ENCODE results near the gene SETX. TPM values are rescaled to one million over a fixed set of nuclear protein-coding genes. Genes with fewer than 3 reads are reported as not detected.

Gene SETX
- total and polyA plus RNA-seq, 2 of the 13 experiments (the other 11 are each of a cell fraction or from before 2014, with no cell fraction given), result 13.2 to 39.0 TPM

DNA sequence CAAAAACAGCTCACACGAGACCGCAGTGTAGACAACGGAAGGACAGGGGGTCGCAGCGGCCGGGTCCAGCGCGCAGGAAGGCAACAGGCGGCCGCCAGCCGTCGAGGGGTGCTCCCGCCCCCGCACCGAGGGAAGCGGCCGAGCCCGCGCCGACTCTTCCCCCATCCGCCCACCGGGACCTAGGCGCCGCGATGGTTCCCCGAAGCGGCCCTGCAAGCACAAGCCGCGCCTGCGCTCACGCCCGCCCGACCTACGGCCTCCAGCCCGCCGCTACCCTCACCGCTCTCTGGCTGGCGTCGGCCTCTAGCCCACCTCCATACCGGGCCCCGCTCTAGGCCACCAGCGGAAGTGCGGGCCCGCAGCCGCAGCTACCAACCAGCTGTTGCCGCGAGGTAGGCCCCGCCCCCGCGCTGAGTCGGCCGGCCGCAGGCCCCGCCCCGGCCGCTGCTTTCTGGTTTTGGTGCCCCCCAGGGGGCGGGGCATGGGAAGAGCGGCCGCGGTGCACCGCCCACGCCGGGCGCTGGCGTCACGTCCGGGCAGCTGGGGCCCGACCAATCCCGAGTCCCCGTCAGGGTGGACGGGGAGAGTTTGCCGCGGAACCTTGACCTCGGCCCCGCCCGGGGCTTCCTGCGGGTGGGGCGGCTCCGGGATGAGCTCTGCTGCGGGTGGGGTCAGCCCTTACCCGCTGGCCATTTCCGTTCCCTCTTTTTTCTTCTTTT lies at the start of gene SETX (continued):
- TF ChIP-seq ZKSCAN1 (IDR thresholded peaks at IDR 0.05; ENCODE audit: low read length) (no peak), ZNF816 (CRISPR knock-in tag; IDR thresholded peaks at IDR 0.05; ENCODE audit: borderline replicate concordance) (0 out of 2 replicates have a peak, but pooled peaks have one; percentile 8), ZNF639 (CRISPR knock-in tag; conservative IDR thresholded peaks at IDR 0.05) (peak; percentile 93), ZSCAN12 (CRISPR knock-in tag; IDR thresholded peaks at IDR 0.05) (no peak), ZNF784 (CRISPR knock-in tag; IDR thresholded peaks at IDR 0.05; ENCODE audit: borderline replicate concordance) (no peak), MTA3 (CRISPR knock-in tag; IDR thresholded peaks at IDR 0.05) (no peak), ZNF589 (CRISPR knock-in tag; conservative IDR thresholded peaks at IDR 0.05) (no peak; the same call in 1 of the 2 replicates), ATRX (CRISPR knock-in tag; IDR thresholded peaks at IDR 0.05; ENCODE audit: borderline replicate concordance) (no peak), EP300 (IDR thresholded peaks at IDR 0.05; ENCODE audit: low read depth in 2 of 2, low read length in 2 of 2) (no peak), EP300 (CRISPR knock-in tag; IDR thresholded peaks at IDR 0.05; ENCODE audit: borderline replicate concordance) (no peak), ELF3 (CRISPR knock-in tag; IDR thresholded peaks at IDR 0.05) (no peak), RFXANK (CRISPR knock-in tag; IDR thresholded peaks at IDR 0.05) (no peak), CBX1 (IDR thresholded peaks at IDR 0.05; ENCODE audit: low read depth) (peak; percentile 41), ZBTB25 (CRISPR knock-in tag; IDR thresholded peaks at IDR 0.05) (peak; percentile 93), ZNF331 (CRISPR knock-in tag; IDR thresholded peaks at IDR 0.05) (no peak; the same call in 1 of the 2 replicates), KAT7 (CRISPR knock-in tag; IDR thresholded peaks at IDR 0.05; ENCODE audit: borderline replicate concordance) (peak; percentile 89; the same call in 1 of the 2 replicates), ZFP36L1 (CRISPR knock-in tag; IDR thresholded peaks at IDR 0.05) (0 out of 2 replicates have a peak, but pooled peaks have one; percentile 17), FOXK1 (CRISPR knock-in tag; IDR thresholded peaks at IDR 0.05; ENCODE audit: borderline replicate concordance, low read depth) (no peak), LRRFIP1 (CRISPR knock-in tag; conservative IDR thresholded peaks at IDR 0.05) (no peak), ZNF264 (CRISPR knock-in tag; IDR thresholded peaks at IDR 0.05) (no peak), MTF1 (CRISPR knock-in tag; IDR thresholded peaks at IDR 0.05) (no peak), RXRB (CRISPR knock-in tag; IDR thresholded peaks at IDR 0.05; ENCODE audit: borderline replicate concordance) (no peak)
- TF ChIP-seq, protein P1, sequence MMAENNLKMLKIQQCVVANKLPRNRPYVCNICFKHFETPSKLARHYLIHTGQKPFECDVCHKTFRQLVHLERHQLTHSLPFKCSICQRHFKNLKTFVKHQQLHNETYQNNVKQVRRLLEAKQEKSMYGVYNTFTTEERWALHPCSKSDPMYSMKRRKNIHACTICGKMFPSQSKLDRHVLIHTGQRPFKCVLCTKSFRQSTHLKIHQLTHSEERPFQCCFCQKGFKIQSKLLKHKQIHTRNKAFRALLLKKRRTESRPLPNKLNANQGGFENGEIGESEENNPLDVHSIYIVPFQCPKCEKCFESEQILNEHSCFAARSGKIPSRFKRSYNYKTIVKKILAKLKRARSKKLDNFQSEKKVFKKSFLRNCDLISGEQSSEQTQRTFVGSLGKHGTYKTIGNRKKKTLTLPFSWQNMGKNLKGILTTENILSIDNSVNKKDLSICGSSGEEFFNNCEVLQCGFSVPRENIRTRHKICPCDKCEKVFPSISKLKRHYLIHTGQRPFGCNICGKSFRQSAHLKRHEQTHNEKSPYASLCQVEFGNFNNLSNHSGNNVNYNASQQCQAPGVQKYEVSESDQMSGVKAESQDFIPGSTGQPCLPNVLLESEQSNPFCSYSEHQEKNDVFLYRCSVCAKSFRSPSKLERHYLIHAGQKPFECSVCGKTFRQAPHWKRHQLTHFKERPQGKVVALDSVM (CRISPR knock-in tag; IDR thresholded peaks at IDR 0.05), result no peak
